ENCODE results near the gene KIRREL3. TPM values are rescaled to one million over a fixed set of nuclear protein-coding genes. Genes with fewer than 3 reads are reported as not detected.

Gene KIRREL3
- total and polyA plus RNA-seq, 2 of the 8 experiments (the other 6 are each of a cell fraction or from before 2014, with no cell fraction given) = 0.29 to 0.32 TPM

- H2BK20ac ChIP-seq (ENCODE audit: low read length) = no peak overlapping the region
Observed at GRCh38 chr11:126702987-126703386, 297.6 kb downstream of the KIRREL3 start.

More at GRCh38 chr11:126702987-126703386, 297.6 kb downstream of the KIRREL3 start:
- H2AFZ ChIP-seq (ENCODE audit: low read length) = no peak overlapping the region
- no peaks in the 10 kb centered on the region for H3K23me2 ChIP-seq (ENCODE audit: low read depth, low read length)
- no peak overlapping the region for H3K4me2 ChIP-seq (ENCODE audit: insufficient read depth in 1 of 2, low read depth in 2 of 2, low read length in 2 of 2)
- no peak overlapping the region for H3K23ac ChIP-seq (ENCODE audit: insufficient read length)
- no peak overlapping the region for H4K8ac ChIP-seq (ENCODE audit: extremely low read depth, insufficient read depth, low read length)
- no peak overlapping the region for H4K91ac ChIP-seq (replicated peaks; ENCODE audit: insufficient read length, low read length)
- FAIRE-seq = no peak
- no peak overlapping the region for H2BK12ac ChIP-seq (ENCODE audit: low read depth, low read length)
- H4K20me1 ChIP-seq (replicated peaks in 1 of 2; ENCODE audit: control insufficient read depth in 1 of 2, insufficient read depth in 2 of 2, low read length in 2 of 2) = no peaks in the 10 kb centered on the region
- H3K36me3 ChIP-seq (ENCODE audit: control insufficient read depth in 2 of 4, insufficient read depth in 4 of 4, low read length in 3 of 4) = no peaks in the 10 kb centered on the region
- no peak overlapping the region for H3K4ac ChIP-seq (replicated peaks; ENCODE audit: insufficient read length, low read depth, low read length)
- WGBS, 2 experiments (ENCODE audit: extremely low coverage in 1 of 2, insufficient coverage in 1 of 2, insufficient read length in 1 of 2, insufficient replicate concordance in 2 of 2, low coverage in 1 of 2, low lambda C conversion rate in 2 of 2, missing lambda C conversion rate in 1 of 2) = 91% methylated on average over 5 of the region's 5 CpGs; no CpG with 5 or more reads in 1 of the 2 experiments
- no peak overlapping the region for H2BK5ac ChIP-seq (ENCODE audit: low read depth, low read length)
- H3K18ac ChIP-seq (ENCODE audit: extremely low read depth, low read length) = no peak overlapping the region
- no peak overlapping the region for H3K27ac ChIP-seq (ENCODE audit: low read depth, low read length)
- ChIA-PET POLR2A (ENCODE audit: partially characterized antibody) (no interaction called here), CTCF (ENCODE audit: partially characterized antibody) (interaction anchor here (0.6 to 10.8 kb wide), 3 partner anchors 13 to 227 kb away, joined by 4 to 76 read pairs (median 5); no protein-coding TSS in a partner anchor)
- no peak overlapping the region for H4K5ac ChIP-seq (ENCODE audit: insufficient read length, low read depth, low read length)
- TF ChIP-seq CBX8 (IDR thresholded peaks at IDR 0.05; ENCODE audit: borderline replicate concordance, low read depth, low read length) (no peak), RAD21 (IDR thresholded peaks at IDR 0.05 in 1 of 2, conservative IDR thresholded peaks at IDR 0.05 in 1 of 2; ENCODE audit: low read depth in 2 of 2, low read length in 2 of 2) (no peak), SUZ12 (IDR thresholded peaks at IDR 0.05; ENCODE audit: low read length) (no peak), HDAC6 (IDR thresholded peaks at IDR 0.05; ENCODE audit: low read depth, low read length) (no peak), KDM5A (IDR thresholded peaks at IDR 0.05; ENCODE audit: low read length) (no peak), TCF12 (IDR thresholded peaks at IDR 0.05; ENCODE audit: low read depth, low read length) (no peak), CHD1 (IDR thresholded peaks at IDR 0.05; ENCODE audit: low read depth, low read length) (no peak), MAFK (IDR thresholded peaks at IDR 0.05; ENCODE audit: low read depth, low read length) (no peak), ASH2L (IDR thresholded peaks at IDR 0.05; ENCODE audit: low read length) (no peak), SP2 (IDR thresholded peaks at IDR 0.05; ENCODE audit: low read length) (no peak), ATF3 (IDR thresholded peaks at IDR 0.05; ENCODE audit: insufficient read depth, low read depth, low read length) (no peak)
- H2BK15ac ChIP-seq (ENCODE audit: low read length) = no peak overlapping the region
- no peak overlapping the region for H2BK120ac ChIP-seq (replicated peaks; ENCODE audit: low read depth, low read length)
- no peak overlapping the region for H3K56ac ChIP-seq (replicated peaks; ENCODE audit: insufficient read length, low read depth, low read length)
- no peaks in the 10 kb centered on the region for H3K79me1 ChIP-seq (ENCODE audit: low read depth, low read length)
- no peak overlapping the region for H3K9ac ChIP-seq (replicated peaks in 1 of 4; ENCODE audit: extremely low read depth in 1 of 4, low read depth in 3 of 4, low read length in 3 of 4)
- H3K4me1 ChIP-seq (replicated peaks in 1 of 4; ENCODE audit: control insufficient read depth in 3 of 4, insufficient read depth in 4 of 4, low read length in 3 of 4) = peaks cover 0 to 15% (median 2%) of the 10 kb centered on the region in 4 experiments; a peak in 4 of 7 replicates
- H2AK5ac ChIP-seq (ENCODE audit: low read depth, low read length) = no peak overlapping the region
- H3K79me2 ChIP-seq (ENCODE audit: control insufficient read depth in 1 of 2, insufficient read depth in 2 of 2, low read length in 2 of 2) = no peaks in the 10 kb centered on the region
- H3K14ac ChIP-seq (ENCODE audit: insufficient read length) = no peak overlapping the region
- H3K9me3 ChIP-seq (ENCODE audit: insufficient read depth in 2 of 2, low read depth in 1 of 2, low read length in 1 of 2) = no peaks in the 10 kb centered on the region
- no peak for DNase-seq (ENCODE audit: low read depth in 1 of 2, low spot score in 2 of 2)
- no peak overlapping the region for H3K4me3 ChIP-seq (ENCODE audit: extremely low read depth in 1 of 4, insufficient read depth in 2 of 4, low read depth in 3 of 4, low read length in 4 of 4)
- no peaks in the 10 kb centered on the region; a peak in 1 of 7 replicates for H3K27me3 ChIP-seq (replicated peaks in 1 of 4; ENCODE audit: control insufficient read depth in 3 of 4, extremely low read depth in 1 of 4, insufficient read depth in 3 of 4, low read length in 3 of 4)

All from H1 (cell line).